Uterus (tissue), 2 donors: Measurements from ENCODE around the gene ZNF174.

Experiments used
- CTCF ChIP-seq, 4 experiments: fragments of 200-600 bp in 2 of 4; fragments of 450-650 bp in 2 of 4; sonication (generic) in 2 of 4; IDR thresholded peaks; one replicate each; pipeline ENCODE4 v1.5.1; 2016 to 2019; ENCODE audit warnings: antibody characterized with exemption in 4 of 4, mild to moderate bottlenecking in 2 of 4, moderate library complexity in 1 of 4
- POLR2A ChIP-seq, 2 donors: fragments of 450-650 bp; IDR thresholded peaks; one replicate each; pipeline ENCODE4 v1.6.1; 2016; ENCODE audit warnings: antibody characterized with exemption in 2 of 2, mild to moderate bottlenecking in 1 of 2, moderate library complexity in 1 of 2

- no peak for TF ChIP-seq CTCF (IDR thresholded peaks at IDR 0.05)
- no peak for TF ChIP-seq POLR2A (IDR thresholded peaks at IDR 0.05)
Observed at GRCh38 chr16:3358871-3359270, 42.1 kb upstream of the ZNF174 start.
